HG03135 (cell line): ENCODE results near the gene CD82.

Experiments used
- ATAC-seq: cut with Tn5 transposase; IDR thresholded peaks from one replicate; pipeline ENCODE4 v1.9.1; 2021; ENCODE audit warnings: mild to moderate bottlenecking, moderate library complexity; ENCODE audit not compliant: unreplicated experiment

The CD82 gene

DNA sequence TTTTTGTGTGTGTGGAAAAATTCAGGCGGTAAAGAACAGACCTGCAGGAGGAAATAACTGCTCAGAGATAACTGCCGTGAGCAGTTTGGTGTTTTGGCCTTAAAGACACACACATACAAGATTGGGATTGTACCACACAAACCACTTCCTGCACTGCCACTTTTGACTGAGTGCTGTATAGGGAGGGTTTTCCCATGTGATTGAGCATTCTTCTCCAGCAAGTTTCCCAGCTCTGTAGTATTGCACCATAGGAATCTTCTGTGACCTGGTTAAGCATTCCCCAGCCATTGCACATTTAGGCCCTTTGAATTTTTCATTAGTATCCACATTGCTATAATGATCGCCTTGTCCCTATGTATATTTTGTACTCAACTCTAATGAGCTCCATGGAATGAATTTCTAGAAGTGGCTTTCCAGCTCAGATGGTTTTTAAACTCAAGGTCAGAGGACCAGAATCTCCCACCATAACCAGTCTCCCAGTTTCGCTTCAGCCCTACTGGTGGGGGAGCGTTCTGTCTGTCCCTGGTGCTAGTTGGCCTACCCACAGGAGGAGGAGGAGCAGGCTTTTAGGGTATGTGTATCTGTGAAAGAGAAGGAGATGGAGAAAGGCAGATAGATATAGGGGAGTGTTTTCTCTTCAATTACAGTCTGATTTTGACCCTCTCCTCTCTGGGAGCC lies 9.3 kb downstream of the CD82 start:
- ATAC-seq, result no peak

DNA sequence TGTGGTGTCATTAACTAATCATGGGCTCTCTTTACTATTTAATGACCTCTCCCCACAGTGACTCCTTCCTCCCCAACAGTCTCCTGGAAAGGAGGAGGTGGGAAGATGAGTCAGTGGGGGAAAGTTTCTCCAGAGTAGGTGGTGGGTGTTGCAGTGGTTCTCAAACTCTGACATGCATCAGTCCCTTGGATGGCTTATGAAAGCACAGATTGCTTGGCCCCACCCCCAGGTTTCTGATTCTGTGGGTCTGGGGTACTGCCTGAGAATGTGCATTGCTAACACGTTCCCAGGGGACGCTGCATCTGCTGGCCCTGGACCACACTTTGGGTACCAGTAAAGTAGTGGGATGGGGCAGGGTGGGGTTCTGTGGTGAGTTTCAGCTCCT lies 9.8 kb downstream of the CD82 start:
- ATAC-seq, result no peak

DNA sequence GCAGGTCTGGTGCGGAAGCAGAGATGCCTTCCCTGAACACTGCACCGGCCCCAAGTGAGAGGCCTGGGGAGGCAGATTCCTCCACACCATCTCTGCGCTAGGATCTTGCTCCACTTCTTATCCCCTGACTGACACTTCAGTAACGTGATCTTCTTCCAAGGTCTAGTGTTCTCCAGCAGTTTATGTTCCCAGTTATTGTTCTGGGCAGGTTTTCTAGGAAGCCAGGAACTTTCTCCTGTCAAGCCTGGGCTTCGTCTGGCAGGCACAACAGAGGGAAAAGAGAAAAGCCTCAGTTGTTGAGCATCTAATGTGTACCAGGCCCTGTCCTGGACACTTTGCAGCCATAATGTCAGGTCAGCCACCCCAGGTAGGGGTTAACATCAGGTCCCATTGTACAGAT lies 10.5 kb downstream of the CD82 start:
- no peak for ATAC-seq

DNA sequence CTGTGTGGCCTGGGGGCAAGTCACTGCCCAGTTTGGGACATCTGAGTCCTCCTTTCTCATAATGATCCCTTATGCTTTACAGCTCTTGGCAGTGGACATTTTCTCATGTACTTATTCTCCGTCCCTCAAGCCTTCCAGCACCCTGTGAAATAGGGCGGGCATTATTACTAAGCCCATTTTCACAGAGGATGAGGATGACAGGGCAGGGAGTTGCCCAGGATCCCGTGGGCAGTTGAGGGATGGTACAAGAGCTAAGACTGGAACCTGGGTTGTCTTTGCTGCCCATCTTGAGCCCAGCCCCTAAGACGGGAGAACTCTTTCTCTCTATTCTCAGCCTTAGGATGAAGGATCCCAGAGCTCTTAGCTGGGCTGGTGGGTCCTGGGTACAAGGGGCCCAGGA lies 11.2 kb downstream of the CD82 start:
- ATAC-seq, result no peak

DNA sequence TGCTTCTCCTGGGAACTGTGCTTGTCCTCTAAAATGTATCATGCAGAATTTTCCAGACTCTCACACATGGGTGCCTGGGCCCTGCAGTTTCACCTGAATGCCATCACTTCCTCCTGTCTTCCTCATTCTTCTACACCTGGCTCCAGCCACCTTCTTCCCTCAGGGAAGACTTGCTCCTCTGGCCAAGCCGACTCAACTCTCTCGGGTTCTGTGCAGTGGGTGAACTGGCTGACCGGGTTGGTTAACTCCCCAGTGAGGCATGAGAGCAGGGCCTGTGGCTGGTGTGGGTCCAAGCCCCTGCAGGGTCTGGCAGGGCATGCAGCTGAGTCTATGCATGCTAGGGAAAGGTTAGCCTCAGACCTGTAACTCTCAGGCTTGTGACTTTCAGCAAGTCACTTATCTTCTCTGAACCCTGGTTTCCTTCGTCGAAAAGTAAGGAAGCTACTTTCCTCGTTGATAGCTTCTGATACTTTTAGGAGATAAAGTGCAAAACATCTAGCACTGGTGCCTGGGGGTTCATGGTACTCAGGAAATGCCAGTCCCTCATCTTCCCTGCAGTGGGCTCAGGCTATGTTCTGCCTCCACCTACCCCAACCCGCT lies 11.9 kb downstream of the CD82 start:
- ATAC-seq, result no peak

DNA sequence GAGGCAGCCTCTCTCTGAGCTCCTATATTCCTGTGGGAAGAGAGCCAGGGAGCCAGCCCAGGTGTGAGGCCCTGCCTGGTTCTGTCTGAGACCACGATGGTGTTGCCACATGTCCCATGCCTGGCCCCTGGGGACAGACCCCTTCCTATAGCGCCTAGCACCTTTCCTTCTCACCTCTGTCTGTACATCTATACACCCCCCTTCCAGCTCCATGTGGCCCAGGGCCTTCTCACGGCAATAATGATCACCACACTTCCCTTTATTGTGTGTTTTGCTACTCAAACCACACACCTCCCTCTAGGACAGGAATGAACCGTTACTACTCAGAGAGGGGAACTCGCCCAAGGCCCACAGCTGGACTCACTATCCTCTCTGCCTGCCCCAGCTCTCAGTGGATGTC lies 12.8 kb downstream of the CD82 start:
- ATAC-seq, result no peak

DNA sequence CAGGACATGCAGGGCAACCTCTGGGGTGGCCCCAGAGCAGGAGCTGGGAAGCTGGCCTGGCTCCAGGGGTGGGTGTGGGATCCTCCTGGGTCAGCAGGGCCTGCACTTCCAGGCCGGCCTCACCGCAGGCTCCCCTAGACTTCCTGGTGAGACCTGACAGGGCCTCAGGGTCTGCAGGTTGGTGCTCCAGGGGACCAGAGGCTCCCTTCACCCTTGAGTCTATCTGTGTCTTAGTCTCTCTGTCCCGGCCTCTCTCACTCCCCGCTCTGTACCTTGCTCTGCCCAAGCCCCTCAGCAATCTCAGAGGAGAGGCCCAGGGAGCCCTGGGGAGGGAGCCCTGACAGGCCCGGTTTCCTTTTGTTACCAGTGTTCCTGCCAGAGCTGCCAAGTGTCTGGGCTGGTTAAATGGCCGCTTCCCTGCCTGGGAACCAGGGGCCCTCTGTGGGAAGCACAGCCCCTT lies 13.9 kb downstream of the CD82 start:
- ATAC-seq, result no peak

DNA sequence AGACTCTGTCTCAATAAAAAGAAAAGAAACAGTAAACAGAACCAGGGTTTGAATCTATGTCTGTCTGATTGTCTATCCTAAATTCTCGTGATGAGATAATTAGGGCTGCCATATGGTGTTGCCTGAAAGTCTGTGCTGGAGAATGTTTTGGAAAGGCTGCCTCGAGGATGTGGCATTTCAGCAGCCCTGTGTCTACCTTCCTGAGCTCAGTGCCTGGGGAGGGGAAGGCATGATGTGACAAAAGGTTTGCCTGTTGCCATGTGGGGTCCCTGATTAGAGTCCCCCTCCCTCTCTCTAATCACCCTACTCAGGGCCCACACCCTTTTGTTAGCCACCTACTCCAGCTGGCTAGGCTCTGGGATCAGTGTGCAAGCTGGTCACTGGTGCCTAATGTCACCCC lies 15.2 kb downstream of the CD82 start:
- ATAC-seq, result no peak

DNA sequence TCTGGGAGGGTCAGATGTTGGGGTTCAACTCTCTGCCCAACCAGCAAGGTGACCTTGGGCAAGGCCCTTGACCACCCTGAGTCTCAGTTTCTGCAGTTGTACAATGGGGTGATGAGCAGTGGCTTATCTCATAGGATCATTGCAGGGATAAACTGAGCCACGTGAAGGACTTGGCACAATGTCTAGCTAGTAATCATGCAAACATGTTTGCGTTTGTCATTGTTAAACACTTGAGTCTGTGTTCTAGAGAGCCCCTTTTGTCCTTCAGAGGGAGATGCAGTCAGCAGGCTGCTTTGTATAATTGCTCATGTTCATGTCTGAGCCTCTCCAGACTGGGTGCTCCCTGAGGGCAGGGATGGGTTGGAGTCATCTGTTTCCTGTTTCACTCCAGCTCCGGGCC lies 15.8 kb downstream of the CD82 start:
- ATAC-seq, result no peak

DNA sequence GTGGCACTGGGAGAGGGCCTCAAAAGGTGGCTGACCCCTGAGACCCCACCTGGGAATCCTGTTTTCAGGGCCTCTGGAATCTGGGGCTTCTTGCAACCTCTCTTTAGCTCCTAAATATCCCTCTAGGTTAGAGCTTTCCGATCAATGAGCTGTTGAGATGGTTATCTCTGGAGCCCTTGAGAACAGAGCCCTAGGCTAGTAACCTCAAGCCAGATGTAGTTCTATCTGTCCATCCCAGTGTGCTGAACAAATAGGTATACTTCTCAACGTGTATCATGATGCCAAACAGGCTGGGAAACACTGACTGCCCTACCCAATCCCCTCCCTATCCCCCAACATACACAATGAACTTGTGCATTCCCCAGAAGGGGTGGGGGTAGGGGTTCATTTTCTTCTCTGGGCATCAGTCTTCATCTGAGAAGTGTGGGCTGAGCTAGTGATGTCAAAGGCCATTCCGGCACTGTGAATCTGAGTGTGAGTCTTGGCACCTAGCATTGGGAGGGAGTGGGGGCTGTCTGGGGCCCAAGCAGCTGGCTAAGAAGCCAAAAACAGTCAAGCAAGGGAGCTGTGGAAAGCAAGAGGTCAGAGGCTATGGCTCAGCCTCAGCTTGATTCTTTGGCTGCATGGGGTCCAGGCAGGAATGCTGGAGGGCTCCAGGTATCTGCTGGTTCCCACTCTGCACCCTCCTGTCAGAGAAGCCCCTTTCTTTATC lies 17.3 kb downstream of the CD82 start:
- no peak for ATAC-seq

DNA sequence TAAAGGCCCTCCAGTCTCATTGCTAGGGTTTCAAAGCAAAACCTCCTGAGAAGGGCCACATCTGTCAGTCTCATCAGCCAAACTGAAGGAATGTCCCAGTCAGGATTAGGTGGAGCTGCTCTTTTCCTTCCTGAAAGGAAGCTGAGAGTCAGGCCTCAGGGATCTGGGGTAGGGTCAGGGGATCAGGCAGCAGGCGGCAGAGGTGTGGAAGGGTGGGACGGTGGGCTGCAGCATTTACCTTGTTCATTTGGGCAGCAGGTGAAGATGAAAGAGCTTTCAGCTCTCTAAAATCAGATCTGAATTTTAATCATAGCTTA lies 17.8 kb downstream of the CD82 start:
- ATAC-seq, result no peak

DNA sequence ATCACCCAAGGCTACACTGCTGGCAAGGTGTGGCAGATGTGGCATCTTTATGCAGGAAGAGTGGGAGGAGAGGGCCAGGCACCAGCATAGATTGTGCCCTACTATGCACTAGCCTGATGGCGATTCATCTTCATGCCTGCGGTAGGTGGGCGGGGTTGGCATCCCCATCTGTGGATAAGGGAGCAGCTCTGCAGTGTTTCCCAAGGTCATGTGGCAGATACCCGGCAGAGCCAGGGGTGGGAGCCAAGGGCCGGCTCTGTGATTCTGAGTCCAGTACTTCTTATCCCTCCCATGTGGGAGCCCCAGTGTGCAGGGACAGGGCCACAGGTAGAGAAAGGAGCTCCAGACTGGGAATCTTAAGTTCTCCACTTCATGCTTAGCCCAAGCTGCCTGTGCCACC lies 20.0 kb downstream of the CD82 start:
- no peak for ATAC-seq

DNA sequence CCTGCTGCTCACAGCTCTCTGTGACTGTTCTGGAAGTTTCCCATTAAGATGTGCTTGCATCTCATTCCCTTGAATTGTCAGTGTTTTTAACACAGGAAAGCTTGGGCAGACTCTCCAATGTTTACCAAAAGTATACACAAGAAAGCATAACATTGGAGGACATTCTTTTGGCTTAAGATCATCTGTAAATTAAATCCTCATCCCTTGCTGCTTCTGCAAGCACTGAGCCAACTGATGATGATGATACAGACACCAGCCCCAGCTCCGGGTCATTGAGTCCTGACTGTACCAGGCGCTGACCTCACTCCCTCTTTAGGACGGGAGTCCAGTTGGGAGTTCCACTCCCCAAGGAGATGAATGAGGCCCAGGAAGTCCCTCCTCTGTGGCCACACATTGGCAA lies 23.8 kb downstream of the CD82 start:
- ATAC-seq, result no peak

DNA sequence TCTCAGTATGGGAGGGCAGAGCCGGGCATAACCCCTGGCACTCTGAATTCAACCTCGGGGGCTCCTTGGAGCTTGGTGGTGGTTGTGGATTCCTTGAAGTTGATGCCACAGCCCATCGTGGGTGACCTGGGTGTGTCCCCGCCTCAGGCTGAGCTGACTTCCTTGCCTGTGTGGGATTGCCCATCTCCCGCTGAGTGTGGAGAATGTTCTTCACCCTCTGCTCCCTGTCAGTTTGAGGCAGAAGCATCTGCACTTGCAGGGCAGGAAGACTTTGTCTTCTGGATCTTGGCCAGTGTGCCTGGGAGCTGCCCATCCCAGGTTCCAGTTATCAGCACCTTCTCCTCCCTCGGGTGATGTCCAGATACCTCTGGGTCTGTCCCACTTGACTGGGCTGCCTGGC lies 25.3 kb downstream of the CD82 start:
- ATAC-seq, result no peak

DNA sequence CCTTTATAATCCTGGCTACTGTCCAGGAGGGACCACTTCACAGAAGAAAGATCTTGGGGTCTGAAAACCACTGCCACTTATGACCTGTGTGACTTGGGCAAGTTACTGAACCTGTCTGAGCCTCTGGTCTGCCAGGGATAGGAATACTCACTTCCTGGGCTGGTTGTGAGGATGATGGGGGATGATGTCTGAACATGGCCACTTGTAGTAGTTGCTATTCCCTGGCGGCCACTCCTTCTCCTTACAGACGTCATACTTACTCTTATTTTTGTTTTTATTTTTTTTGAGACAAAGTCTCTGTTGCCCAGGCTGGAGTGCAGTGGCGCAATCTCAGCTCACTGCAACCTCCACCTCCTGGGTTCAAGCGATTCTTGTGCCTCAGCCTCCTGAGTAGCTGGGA lies 26.1 kb downstream of the CD82 start:
- no peak for ATAC-seq

DNA sequence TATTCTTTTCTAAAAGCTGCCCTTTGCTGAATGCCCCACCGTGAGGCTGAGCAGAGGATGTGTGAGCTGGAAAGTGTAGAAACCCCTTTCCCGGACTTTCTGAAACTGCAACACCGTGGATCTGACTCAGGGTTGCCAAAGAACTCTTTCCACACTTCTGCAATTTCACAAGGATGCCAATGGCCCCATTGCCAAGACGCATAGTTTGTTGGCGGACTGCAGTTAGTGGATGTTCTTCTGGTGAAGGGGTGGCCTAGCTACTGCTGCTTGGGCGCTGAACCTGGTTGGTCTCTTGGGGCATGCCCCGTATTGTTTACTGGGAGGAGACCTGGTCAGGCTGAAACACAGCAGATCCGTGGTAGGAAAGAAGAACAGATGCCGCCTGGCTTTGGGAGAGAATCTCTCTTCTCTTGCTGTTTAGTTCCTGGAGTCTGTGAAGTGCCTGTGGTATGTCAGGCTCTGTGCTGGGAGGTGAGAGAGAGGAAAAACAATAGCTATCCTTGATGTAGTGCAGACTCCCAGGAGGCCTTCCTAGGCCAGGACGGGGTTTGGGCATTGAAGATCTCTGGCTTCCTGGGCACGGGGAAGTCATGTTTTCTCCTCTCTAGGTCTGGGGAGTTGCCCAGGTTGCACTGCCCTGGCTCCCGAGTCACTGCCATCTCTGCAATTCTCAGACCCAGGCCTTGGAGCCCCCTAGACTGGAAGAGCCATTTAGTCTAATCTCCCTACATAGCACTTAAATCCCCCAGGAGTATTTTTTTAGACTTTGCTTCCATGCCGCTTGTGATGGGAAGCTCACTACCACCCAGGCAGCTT lies 26.9 kb downstream of the CD82 start:
- no peak for ATAC-seq

DNA sequence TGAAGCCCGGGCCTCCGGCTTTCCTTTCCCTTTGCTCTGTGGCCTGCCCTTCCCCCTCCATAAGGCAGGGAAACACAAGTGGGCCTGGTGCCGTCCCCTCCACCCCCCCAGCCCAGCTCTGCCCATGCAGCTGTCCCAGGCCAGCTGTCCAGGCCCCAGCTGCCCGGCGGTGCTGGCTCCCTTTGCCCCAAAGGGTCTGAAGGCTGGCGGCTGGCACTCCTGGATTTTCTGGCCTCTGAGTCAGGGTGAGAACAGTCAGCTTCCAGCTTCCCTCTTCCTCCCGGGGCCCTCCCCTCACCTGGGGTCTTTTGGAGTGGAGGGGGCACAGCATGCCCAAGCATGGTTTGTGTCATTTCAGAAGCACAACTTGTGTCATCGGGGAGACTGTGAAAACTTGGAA lies 27.8 kb downstream of the CD82 start:
- ATAC-seq, result no peak

DNA sequence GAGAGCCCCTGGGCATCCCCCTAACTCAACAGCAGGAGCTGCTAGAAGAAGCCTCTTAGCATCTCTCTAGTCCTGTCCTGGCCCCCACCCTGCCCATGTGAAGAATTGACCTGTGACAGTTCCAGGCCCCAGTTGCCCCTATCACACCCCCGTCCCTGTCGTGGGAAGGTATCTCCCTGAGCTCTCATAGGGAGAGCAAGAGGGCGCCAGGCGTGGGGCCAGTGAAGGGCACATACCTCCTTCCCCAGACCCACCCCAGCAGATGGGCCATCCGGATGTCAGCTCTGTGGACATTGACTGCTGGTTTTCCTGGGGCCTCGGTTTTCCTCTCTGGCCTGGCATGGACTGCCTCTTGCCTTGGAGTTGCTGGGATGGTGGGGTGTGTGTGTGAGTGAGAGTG lies 29.5 kb downstream of the CD82 start:
- ATAC-seq, result no peak

DNA sequence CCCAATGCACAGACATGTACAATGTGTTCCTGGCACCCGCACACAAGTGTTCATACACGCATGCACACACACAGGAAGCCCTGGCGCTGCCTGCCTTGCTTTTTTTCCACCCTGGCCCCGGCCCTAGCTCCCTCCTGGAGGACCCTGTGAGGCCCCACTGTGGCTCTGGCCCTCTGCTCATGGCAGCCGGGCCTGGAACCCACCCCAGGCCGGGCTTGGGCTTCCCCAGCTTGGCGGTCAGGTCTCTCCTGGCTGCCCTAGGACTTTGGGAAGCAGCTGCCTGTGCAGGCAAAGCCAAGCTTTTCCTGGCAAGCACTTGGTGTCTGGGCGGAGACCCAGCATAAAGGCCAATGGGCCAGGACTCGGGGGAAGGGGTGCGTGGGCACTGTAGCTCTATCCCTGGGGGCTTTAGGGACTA lies 30.5 kb downstream of the CD82 start:
- ATAC-seq, result no peak

DNA sequence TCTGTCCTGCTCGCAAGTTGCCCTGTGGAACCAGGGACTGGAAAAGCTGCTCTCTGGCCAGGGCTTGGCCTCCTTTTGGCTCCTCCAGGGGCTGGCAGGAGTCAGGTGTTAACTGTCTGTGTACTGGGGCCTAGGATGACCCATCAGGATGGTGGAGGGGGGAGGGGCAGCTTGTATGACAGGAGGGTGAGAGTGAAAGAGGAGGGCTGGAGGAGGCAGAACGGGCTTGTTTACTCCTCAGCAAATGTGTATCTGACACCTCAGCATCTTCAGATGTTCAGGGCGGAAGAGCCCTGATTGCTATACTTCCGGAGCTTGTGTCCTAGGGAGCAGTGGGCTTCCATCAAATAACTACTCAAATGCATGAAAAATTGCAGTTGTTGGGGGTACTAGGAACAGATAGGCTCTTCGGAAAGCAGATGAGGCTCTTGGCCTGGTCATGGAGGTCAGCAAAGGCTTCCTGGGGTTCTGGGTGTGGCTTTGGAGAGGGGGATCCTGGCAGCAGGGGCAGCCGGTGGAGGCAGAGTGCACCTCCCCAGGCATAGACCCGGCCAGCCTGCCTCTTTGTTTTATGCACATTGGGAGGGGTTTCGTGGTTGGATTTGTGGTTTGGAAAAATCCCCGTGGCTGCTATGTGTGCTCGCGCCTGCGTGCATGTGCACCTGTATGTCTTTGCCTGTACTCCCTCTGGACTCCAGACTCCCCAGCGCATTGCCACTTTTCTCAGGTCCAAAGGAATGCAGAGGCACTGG lies 31.2 kb downstream of the CD82 start:
- peak; percentile 32 for ATAC-seq
